H1 (cell line): ENCODE data around the gene ST8SIA2.

Source experiments
- ASH2L ChIP-seq: fragments of 200-600, 300-600 bp; sonication (generic); IDR thresholded peaks from one replicate; pipeline ENCODE4 v1.7.1; 2017; ENCODE audit warnings: low read length
- CTBP2 ChIP-seq: IDR thresholded peaks from 2 replicates; pipeline ENCODE4 v1.7.0; 2011; ENCODE audit warnings: borderline replicate concordance, mild to moderate bottlenecking, moderate library complexity, mixed read lengths, low read length; ENCODE audit not compliant: insufficient read depth, insufficient read length
- CTCF ChIP-seq, 3 experiments: IDR thresholded peaks; 1 replicate in 2 of 3; 2 replicates in 1 of 3; pipeline versions ENCODE4 v1.5.1 to v1.6.1; 2011; ENCODE audit warnings: low read length in 3 of 3, mild to moderate bottlenecking in 3 of 3, inconsistent platforms in 2 of 3, low read depth in 1 of 3, moderate library complexity in 1 of 3; ENCODE audit not compliant: insufficient read depth in 1 of 3; ENCODE audit errors: control extremely low read depth in 1 of 3
- E2F6 ChIP-seq: IDR thresholded peaks from 2 replicates; pipeline ENCODE4 v1.6.1; 2012; ENCODE audit warnings: inconsistent platforms
- EZH2 ChIP-seq: fragments of 200-600 bp; sonication (generic); IDR thresholded peaks from 2 replicates; pipeline ENCODE4 v1.7.1; 2012; ENCODE audit warnings: low read depth, mild to moderate bottlenecking, moderate library complexity, low read length, inconsistent platforms; ENCODE audit not compliant: severe bottlenecking
- PHF8 ChIP-seq: fragments of 200-600 bp; sonication (generic); conservative IDR thresholded peaks from 2 replicates; pipeline ENCODE4 v1.7.1; 2012; ENCODE audit warnings: low read depth, mild to moderate bottlenecking, inconsistent platforms, low read length, moderate library complexity
- POLR2A ChIP-seq, 2 experiments: IDR thresholded peaks; 1 replicate in 1 of 2; 2 replicates in 1 of 2; pipeline ENCODE4 v1.6.1; 2011; ENCODE audit warnings: low read depth in 2 of 2, low read length in 2 of 2, mild to moderate bottlenecking in 2 of 2; ENCODE audit errors: control extremely low read depth in 1 of 2
- POLR2AphosphoS5 ChIP-seq: IDR thresholded peaks from 2 replicates; pipeline ENCODE4 v1.6.1; 2011; ENCODE audit warnings: low read depth, low read length
- RFX5 ChIP-seq: IDR thresholded peaks from 2 replicates; pipeline ENCODE4 v1.6.1; 2011; ENCODE audit warnings: low read depth, low read length, improper control_type of control experiment, borderline replicate concordance
- SIN3A ChIP-seq, 2 experiments: IDR thresholded peaks in 1 of 2; conservative IDR thresholded peaks in 1 of 2; 2 replicates each; pipeline ENCODE4 v1.6.1; 2011 to 2012; ENCODE audit warnings: low read length in 2 of 2, improper control_type of control experiment in 1 of 2, low read depth in 1 of 2, mild to moderate bottlenecking in 1 of 2
- SIRT6 ChIP-seq: IDR thresholded peaks from one replicate; pipeline ENCODE4 v1.7.1; 2012; ENCODE audit warnings: low read length, inconsistent platforms
- SUZ12 ChIP-seq: fragments of 200-600 bp; sonication (generic); IDR thresholded peaks from 2 replicates; pipeline ENCODE4 v1.6.1; 2012; ENCODE audit warnings: mild to moderate bottlenecking, inconsistent platforms, low read length, moderate library complexity, mixed read lengths
- TCF12 ChIP-seq: IDR thresholded peaks from 2 replicates; pipeline ENCODE4 v1.6.1; 2011; ENCODE audit warnings: low read depth, mild to moderate bottlenecking, low read length
- TEAD4 ChIP-seq: IDR thresholded peaks from 2 replicates; pipeline ENCODE4 v1.6.1; 2012; ENCODE audit warnings: low read depth, low read length, inconsistent platforms, mixed read lengths

GRCh38 chr15:92443381-92443780 is 49.7 kb downstream of the ST8SIA2 start:
- TF ChIP-seq PHF8 = no peak
- TF ChIP-seq POLR2A (IDR thresholded peaks at IDR 0.05; ENCODE audit: control extremely low read depth in 1 of 2, low read depth in 2 of 2, low read length in 2 of 2) = no peak
- no peak for TF ChIP-seq EZH2
- no peak for TF ChIP-seq E2F6
- TF ChIP-seq RFX5 = no peak
- TF ChIP-seq CTCF (IDR thresholded peaks at IDR 0.05; ENCODE audit: control extremely low read depth in 1 of 3, insufficient read depth in 1 of 3, low read depth in 1 of 3, low read length in 3 of 3) = no peak
- no peak for TF ChIP-seq SIN3A (conservative IDR thresholded peaks at IDR 0.05 in 1 of 2, IDR thresholded peaks at IDR 0.05 in 1 of 2; ENCODE audit: low read depth in 1 of 2, low read length in 2 of 2)
- no peak for TF ChIP-seq SIRT6
- TF ChIP-seq TEAD4 = no peak
- no peak for TF ChIP-seq TCF12
- TF ChIP-seq CTBP2 = no peak
- no peak for TF ChIP-seq ASH2L
- TF ChIP-seq SUZ12 = no peak
- TF ChIP-seq POLR2AphosphoS5 = no peak
